ENCODE data around the gene TULP3.

DNA sequence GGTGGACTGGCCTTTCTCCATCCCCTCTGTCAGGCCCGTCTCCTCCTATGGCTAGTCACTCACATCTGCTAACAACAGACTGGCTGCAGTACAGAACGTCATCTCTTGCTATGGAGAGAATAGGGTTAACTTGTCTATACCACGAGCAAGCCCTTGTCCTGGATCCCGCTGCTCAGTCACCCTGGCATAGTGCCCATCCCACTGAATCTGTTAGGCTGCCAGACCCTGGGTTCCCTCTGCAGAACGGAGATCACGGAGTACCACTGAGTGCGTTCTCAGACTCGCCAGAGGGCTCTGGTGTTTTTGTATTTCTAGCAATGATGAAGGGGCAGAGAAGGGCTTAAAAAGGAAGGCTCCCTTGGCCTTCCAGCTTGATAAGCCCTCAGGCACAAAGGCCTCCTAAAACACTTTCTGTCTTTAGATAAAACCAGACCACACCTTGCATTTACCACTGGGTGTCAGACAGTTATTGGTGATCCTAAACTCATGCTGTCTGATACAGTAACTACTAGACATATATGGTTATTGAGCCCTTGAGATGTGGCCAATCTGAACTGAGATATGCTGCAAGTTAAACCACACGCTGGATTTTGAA, 49.5 kb upstream of the TULP3 start:
- TF ChIP-seq, protein P1, sequence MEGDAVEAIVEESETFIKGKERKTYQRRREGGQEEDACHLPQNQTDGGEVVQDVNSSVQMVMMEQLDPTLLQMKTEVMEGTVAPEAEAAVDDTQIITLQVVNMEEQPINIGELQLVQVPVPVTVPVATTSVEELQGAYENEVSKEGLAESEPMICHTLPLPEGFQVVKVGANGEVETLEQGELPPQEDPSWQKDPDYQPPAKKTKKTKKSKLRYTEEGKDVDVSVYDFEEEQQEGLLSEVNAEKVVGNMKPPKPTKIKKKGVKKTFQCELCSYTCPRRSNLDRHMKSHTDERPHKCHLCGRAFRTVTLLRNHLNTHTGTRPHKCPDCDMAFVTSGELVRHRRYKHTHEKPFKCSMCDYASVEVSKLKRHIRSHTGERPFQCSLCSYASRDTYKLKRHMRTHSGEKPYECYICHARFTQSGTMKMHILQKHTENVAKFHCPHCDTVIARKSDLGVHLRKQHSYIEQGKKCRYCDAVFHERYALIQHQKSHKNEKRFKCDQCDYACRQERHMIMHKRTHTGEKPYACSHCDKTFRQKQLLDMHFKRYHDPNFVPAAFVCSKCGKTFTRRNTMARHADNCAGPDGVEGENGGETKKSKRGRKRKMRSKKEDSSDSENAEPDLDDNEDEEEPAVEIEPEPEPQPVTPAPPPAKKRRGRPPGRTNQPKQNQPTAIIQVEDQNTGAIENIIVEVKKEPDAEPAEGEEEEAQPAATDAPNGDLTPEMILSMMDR (IDR thresholded peaks at IDR 0.05), result no peak
- TF ChIP-seq POLR2A (IDR thresholded peaks at IDR 0.05) (no peak), EP300 (IDR thresholded peaks at IDR 0.05) (no peak)
